K562 (cell line): ENCODE data around the gene ZNF691. TPM values are rescaled to one million over a fixed set of nuclear protein-coding genes. Genes with fewer than 3 reads are reported as not detected.

Source experiments
- ESRRA ChIP-seq: fragments of 450-650 bp; IDR thresholded peaks from 2 replicates; pipeline ENCODE4 v1.6.1; 2014; ENCODE audit warnings: low read depth, mild to moderate bottlenecking, moderate library complexity, borderline replicate concordance
- HDGF ChIP-seq: fragments of 450-650 bp; IDR thresholded peaks from 2 replicates; pipeline ENCODE4 v1.6.1; 2016
- HMGN3 ChIP-seq: IDR thresholded peaks from 2 replicates; pipeline ENCODE4 v1.6.1; 2011; ENCODE audit warnings: borderline replicate concordance, low read depth, mild to moderate bottlenecking, mixed read lengths, low read length; ENCODE audit not compliant: insufficient read length; ENCODE audit errors: extremely low read depth
- L3MBTL2 ChIP-seq: fragments of 450-650 bp; IDR thresholded peaks from 2 replicates; pipeline ENCODE4 v1.6.1; 2016; ENCODE audit warnings: mild to moderate bottlenecking, moderate library complexity
- MAZ ChIP-seq, 2 experiments: fragments of 450-650 bp in 1 of 2; sonication (generic) in 1 of 2; formaldehyde crosslinking; IDR thresholded peaks in 1 of 2; conservative IDR thresholded peaks in 1 of 2; 2 replicates each; pipeline versions ENCODE4 v1.4.0 to v1.5.0; 2020; ENCODE audit warnings: mild to moderate bottlenecking in 1 of 2, missing genetic modification reagents in 1 of 2
- MYNN ChIP-seq, 2 experiments: sonication (generic); formaldehyde crosslinking in 1 of 2; IDR thresholded peaks; 2 replicates each; pipeline versions ENCODE4 v1.5.0 to v1.6.1; 2016 to 2020; ENCODE audit warnings: antibody characterized with exemption in 1 of 2, missing genetic modification reagents in 1 of 2
- NCOR1 ChIP-seq: fragments of 450-650 bp; IDR thresholded peaks from 2 replicates; pipeline ENCODE4 v1.6.1; 2016; ENCODE audit warnings: mild to moderate bottlenecking, moderate library complexity
- PML ChIP-seq: IDR thresholded peaks from 2 replicates; pipeline ENCODE4 v1.6.1; 2012; ENCODE audit warnings: low read length, inconsistent platforms
- SMAD3 ChIP-seq: fragments of 450-650 bp; formaldehyde crosslinking; conservative IDR thresholded peaks from 2 replicates; pipeline ENCODE4 v1.4.0; 2020; ENCODE audit warnings: mild to moderate bottlenecking
- XRCC5 ChIP-seq: fragments of 200-400 bp; formaldehyde crosslinking; IDR thresholded peaks from 2 replicates; pipeline ENCODE4 v1.6.1; 2017; ENCODE audit warnings: low read depth, mild to moderate bottlenecking, low read length
- ZC3H11A ChIP-seq: IDR thresholded peaks from 2 replicates; pipeline ENCODE4 v1.6.1; 2012; ENCODE audit warnings: low read depth, low read length, improper control_type of control experiment
- ZFP36 ChIP-seq: fragments of 150-350 bp; IDR thresholded peaks from 2 replicates; pipeline ENCODE4 v1.6.1; 2018; ENCODE audit warnings: low read length, low read depth; ENCODE audit not compliant: partially characterized antibody
- ZNF184 ChIP-seq: sonication (generic); formaldehyde crosslinking; IDR thresholded peaks from 2 replicates; pipeline ENCODE4 v1.5.0; 2020; ENCODE audit warnings: missing genetic modification reagents
- ZNF589 ChIP-seq: fragments of 200-800 bp; sonication (Bioruptor generic); IDR thresholded peaks from 2 replicates; pipeline ENCODE4 v1.6.1; 2016; ENCODE audit warnings: low read depth, missing genetic modification characterization, missing compliant biosample characterization
- ZNF644 ChIP-seq: fragments of 200-800 bp; sonication (Bioruptor generic); IDR thresholded peaks from 2 replicates; pipeline ENCODE4 v1.6.1; 2016; ENCODE audit warnings: low read depth, missing genetic modification characterization, missing compliant biosample characterization
- ZNF668 ChIP-seq: fragments of 250-450 bp; sonication (Bioruptor Pico); IDR thresholded peaks from 2 replicates; pipeline ENCODE4 v1.8.0; 2022; ENCODE audit warnings: mild to moderate bottlenecking, inconsistent platforms
- ZNF79 ChIP-seq: fragments of 250-450 bp; sonication (Bioruptor Pico); IDR thresholded peaks from 2 replicates; pipeline ENCODE4 v1.4.0; 2020; ENCODE audit warnings: low read depth, mild to moderate bottlenecking, moderate library complexity
- polyA plus RNA-seq, 8 experiments: library from polyadenylated mRNA; depleted of rRNA in 4 of 8; stranded (reverse) in 5 of 8; unstranded in 3 of 8; fragments of >200 nt; fragmentation: Nextera tagmentation in 2 of 8; fragmentation: Illumina TruSeq in 1 of 8; extraction: Ambion mirVana in 2 of 8; extraction: Trizol in 1 of 8; gene quantifications; 2 replicates each; pipeline versions ENCODE4 v1.2.1 to v1.2.3, GENCODE V29; 2011 to 2014; ENCODE audit warnings: inconsistent platforms in 1 of 8, missing spikeins in 1 of 8
- total RNA-seq, 7 experiments: library from RNA; depleted of rRNA in 6 of 7; stranded (reverse); fragments of >200 nt in 6 of 7; fragmentation: Illumina TruSeq in 2 of 7; extraction: Trizol in 2 of 7; gene quantifications; 2 replicates each; pipeline versions ENCODE4 v1.2.1 to v1.2.3, GENCODE V29; 2011 to 2021; ENCODE audit warnings: low replicate concordance in 1 of 7
- TF ChIP-seq, protein P1 (sequence below): fragments of 250-450 bp; sonication (Bioruptor Pico); IDR thresholded peaks from 2 replicates; pipeline ENCODE4 v1.4.0; 2020
- TF ChIP-seq, protein P2 (sequence below): IDR thresholded peaks from 2 replicates; pipeline ENCODE4 v1.6.1; 2012; ENCODE audit warnings: low read depth, low read length, improper control_type of control experiment, borderline replicate concordance
- TF ChIP-seq, protein P3 (sequence below): fragments of 250-450 bp; sonication (Bioruptor Pico); IDR thresholded peaks from 2 replicates; pipeline ENCODE4 v1.5.0; 2021
- TF ChIP-seq, protein P4 (sequence below): fragments of 450-650 bp; formaldehyde crosslinking; IDR thresholded peaks from 2 replicates; pipeline ENCODE4 v1.4.0; 2020; ENCODE audit warnings: mild to moderate bottlenecking, moderate library complexity

Gene ZNF691
- total and polyA plus RNA-seq, 9 of the 15 experiments (the other 6 are each of a cell fraction or from before 2014, with no cell fraction given), result 10.7 to 30.4 (median 14.8) TPM

DNA sequence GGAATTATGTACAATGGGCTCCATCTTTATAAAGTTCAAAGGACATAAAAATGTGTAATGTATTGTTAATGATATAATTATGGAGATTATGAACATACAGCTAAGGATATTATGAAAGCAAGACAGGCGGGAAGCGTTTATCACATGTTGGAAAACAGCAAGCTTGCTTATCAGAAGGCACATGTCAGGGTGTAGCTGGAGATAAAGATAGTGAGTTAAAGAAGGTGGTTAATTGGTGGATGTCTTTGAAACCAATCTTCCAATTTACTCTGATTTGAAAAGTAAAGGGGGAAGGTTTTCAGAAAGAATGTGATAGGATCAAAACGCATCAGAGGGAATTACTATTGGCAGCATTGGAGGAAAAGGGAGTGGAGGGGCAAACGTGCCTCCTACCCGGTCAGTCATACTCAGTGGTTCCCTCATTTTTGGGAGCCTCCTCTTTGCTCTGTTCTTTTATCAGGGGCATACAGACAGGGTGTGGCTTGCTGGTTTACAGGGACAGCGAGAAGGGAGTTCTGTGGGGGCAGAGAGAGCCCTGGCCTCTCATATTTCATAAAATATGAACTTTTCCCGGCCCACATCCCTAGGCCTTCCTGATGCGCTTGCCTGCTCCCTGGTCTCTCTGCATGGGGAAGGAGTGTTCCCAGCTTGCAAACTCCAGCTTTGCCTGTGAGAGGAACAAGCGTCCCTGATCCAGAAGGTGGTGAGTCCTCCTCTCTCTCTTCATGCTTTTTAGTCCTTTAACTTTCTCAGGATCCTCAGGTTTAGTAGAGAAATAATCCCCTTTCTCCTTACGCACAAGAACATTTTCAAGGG lies 21.2 kb upstream of the ZNF691 start (continued):
- TF ChIP-seq ESRRA (0 out of 2 replicates have a peak, but pooled peaks have one; percentile 20), ZNF184 (CRISPR knock-in tag) (no peak), ZNF589 (CRISPR knock-in tag) (peak; percentile 88; the same call in 1 of the 2 replicates), XRCC5 (no peak; the same call in 1 of the 2 replicates), HMGN3 (peak; percentile 97), MYNN (IDR thresholded peaks at IDR 0.05) (peak; percentile 77), MYNN (CRISPR knock-in tag; IDR thresholded peaks at IDR 0.05) (no peak), NCOR1 (peak; percentile 98), ZNF668 (CRISPR knock-in tag) (0 out of 2 replicates have a peak, but pooled peaks have one; percentile 51), ZC3H11A (no peak; the same call in 1 of the 2 replicates), ZNF79 (CRISPR knock-in tag) (no peak), SMAD3 (CRISPR knock-in tag) (no peak), PML (peak; percentile 98), MAZ (CRISPR knock-in tag; conservative IDR thresholded peaks at IDR 0.05 in 1 of 2, IDR thresholded peaks at IDR 0.05 in 1 of 2) (peak; percentile 71 to 75), ZFP36 (no peak), ZNF644 (tag) (peak; percentile 91; the same call in 1 of the 2 replicates), HDGF (peak; percentile 50; the same call in 1 of the 2 replicates), L3MBTL2 (peak; percentile 95)
- TF ChIP-seq, protein P1, sequence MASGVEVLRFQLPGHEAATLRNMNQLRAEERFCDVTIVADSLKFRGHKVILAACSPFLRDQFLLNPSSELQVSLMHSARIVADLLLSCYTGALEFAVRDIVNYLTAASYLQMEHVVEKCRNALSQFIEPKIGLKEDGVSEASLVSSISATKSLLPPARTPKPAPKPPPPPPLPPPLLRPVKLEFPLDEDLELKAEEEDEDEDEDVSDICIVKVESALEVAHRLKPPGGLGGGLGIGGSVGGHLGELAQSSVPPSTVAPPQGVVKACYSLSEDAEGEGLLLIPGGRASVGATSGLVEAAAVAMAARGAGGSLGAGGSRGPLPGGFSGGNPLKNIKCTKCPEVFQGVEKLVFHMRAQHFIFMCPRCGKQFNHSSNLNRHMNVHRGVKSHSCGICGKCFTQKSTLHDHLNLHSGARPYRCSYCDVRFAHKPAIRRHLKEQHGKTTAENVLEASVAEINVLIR (CRISPR knock-in tag), result no peak
- TF ChIP-seq, protein P2, sequence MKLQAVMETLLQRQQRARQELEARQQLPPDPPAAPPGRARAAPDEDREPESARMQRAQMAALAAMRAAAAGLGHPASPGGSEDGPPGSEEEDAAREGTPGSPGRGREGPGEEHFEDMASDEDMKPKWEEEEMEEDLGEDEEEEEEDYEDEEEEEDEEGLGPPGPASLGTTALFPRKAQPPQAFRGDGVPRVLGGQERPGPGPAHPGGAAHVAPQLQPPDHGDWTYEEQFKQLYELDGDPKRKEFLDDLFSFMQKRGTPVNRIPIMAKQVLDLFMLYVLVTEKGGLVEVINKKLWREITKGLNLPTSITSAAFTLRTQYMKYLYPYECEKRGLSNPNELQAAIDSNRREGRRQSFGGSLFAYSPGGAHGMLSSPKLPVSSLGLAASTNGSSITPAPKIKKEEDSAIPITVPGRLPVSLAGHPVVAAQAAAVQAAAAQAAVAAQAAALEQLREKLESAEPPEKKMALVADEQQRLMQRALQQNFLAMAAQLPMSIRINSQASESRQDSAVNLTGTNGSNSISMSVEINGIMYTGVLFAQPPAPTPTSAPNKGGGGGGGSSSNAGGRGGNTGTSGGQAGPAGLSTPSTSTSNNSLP, result peak; percentile 66; the same call in 1 of the 2 replicates
- TF ChIP-seq, protein P3, sequence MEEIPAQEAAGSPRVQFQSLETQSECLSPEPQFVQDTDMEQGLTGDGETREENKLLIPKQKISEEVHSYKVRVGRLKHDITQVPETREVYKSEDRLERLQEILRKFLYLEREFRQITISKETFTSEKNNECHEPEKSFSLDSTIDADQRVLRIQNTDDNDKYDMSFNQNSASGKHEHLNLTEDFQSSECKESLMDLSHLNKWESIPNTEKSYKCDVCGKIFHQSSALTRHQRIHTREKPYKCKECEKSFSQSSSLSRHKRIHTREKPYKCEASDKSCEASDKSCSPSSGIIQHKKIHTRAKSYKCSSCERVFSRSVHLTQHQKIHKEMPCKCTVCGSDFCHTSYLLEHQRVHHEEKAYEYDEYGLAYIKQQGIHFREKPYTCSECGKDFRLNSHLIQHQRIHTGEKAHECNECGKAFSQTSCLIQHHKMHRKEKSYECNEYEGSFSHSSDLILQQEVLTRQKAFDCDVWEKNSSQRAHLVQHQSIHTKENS (CRISPR knock-in tag), result no peak
- TF ChIP-seq, protein P4, sequence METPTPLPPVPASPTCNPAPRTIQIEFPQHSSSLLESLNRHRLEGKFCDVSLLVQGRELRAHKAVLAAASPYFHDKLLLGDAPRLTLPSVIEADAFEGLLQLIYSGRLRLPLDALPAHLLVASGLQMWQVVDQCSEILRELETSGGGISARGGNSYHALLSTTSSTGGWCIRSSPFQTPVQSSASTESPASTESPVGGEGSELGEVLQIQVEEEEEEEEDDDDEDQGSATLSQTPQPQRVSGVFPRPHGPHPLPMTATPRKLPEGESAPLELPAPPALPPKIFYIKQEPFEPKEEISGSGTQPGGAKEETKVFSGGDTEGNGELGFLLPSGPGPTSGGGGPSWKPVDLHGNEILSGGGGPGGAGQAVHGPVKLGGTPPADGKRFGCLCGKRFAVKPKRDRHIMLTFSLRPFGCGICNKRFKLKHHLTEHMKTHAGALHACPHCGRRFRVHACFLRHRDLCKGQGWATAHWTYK (CRISPR knock-in tag), result no peak; the same call in 1 of the 2 replicates
